Omental fat pad (tissue), 4 donors: Measurements from ENCODE around the gene A2M. TPM values are rescaled to one million over a fixed set of nuclear protein-coding genes. Genes with fewer than 3 reads are reported as not detected.

Source experiments
- ATAC-seq: fragments of 150-250 bp; one replicate; pipeline ENCODE4 v1.9.1; 2016; ENCODE audit warnings: mild to moderate bottlenecking, moderate library complexity; ENCODE audit not compliant: low FRiP score
- DNase-seq: peaks from one replicate; pipeline ENCODE4 v3.0.0-alpha.2; 2019; ENCODE audit warnings: low spot score
- CTCF ChIP-seq, 3 donors: fragments of 450-650 bp; IDR thresholded peaks; one replicate each; pipeline ENCODE4 v1.5.1; 2016 to 2017; ENCODE audit warnings: antibody characterized with exemption in 3 of 3, mild to moderate bottlenecking in 3 of 3, moderate library complexity in 2 of 3
- total RNA-seq, 4 donors: library from RNA; depleted of rRNA; stranded (reverse); fragments of >200 nt; gene quantifications; one replicate each; pipeline ENCODE4 v1.1.0, GENCODE V29; 2016

The A2M gene
- total RNA-seq, 4 donors from 2014 or later, result 178 to 694 (median 529) TPM

DNA sequence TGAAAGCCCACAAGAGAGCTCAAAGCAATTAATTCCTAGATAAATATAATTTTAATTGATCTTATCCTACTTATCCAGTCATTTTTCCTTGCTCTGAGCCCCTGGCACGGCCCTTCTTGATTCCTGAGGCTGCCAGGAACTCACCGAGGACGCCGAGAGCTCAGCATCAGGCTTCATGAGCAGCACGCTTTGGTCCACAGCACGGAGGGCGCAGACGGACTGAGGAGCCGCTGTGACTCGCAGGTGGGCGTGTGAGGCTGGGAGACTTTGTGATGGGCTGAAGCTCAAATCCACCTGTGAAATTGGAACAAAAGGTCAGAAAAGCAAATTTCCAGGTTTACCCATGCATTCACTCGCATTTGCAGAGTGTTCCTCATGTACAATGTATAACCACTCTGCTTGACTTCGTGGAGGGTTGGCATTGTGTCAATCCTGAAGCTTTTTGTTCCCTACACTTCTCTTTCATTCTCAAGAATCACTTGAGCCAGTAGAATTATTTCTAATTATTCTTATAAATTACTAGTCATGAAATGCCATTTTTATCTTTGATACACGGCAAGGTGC lies 17.2 kb downstream of the A2M start:
- ATAC-seq, result no peak
- DNase-seq, result no peak
- no peak for TF ChIP-seq CTCF (IDR thresholded peaks at IDR 0.05)

DNA sequence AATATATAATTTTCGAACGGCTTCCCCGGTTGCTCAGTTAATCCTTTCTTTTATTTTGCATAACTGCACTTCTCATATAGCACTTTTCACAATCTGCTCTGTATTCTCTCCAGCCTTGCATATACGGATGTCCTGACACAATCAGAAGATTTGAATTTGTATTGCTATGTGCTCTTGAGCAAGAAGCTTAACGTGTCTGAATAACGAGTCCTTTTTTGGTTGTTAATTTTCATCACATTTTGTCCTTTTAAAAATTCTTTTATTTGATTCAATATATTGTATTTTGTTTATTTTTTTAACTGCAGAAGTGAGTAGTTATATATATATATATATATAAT lies 17.6 kb downstream of the A2M start:
- no peak for DNase-seq
- no peak for TF ChIP-seq CTCF (IDR thresholded peaks at IDR 0.05)
- ATAC-seq, result no peak

DNA sequence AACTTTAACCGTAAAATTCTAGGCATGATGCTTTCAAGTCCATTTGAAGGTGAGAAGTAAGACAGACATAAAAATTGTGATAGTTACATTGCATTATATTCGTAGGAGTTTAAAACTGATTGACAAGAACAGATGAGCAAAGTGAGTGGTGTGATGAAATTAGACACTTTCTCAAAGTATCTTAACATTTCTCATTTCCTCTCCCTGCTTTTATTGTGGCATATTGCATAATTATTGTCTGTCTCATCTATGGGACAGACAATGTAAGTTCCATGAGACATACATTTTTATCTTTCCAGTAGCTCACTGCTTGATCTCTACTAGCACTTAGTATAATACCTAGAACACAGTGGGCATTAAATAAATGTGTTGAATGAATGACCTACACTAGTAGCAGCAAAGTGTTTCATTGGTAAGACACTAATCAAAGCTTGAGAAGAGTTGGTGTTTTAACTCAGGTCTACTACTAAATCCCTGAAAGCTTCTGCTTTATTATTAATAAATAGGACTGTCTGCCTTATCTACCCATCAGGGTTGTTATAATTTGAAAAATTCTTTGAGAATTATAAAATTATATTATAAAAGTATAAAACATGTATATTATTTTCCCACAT lies 19.0 kb downstream of the A2M start:
- no peak for ATAC-seq
- no peak for TF ChIP-seq CTCF (IDR thresholded peaks at IDR 0.05)
- DNase-seq, result no peak

DNA sequence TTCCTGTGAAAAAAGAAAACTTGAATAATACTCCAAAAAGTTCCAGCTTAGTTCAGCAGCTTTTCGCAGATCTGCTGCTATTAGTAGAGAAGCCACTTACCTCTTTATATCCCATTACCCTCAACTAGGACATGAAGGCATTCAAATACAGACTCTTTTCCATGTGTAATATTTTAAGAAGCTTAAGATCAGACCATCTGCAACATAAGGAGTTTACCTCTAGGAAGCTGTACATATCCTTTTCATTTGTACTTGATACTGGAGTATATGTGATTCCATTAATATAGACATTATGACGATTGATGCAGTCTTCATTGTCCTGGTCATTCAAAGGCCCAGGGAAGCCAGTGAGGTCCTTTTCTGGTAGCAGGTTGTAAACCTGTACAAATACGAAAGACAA lies 20.4 kb downstream of the A2M start:
- TF ChIP-seq CTCF (IDR thresholded peaks at IDR 0.05), result no peak
- DNase-seq, result no peak
- ATAC-seq, result no peak

- no peak for TF ChIP-seq CTCF (IDR thresholded peaks at IDR 0.05)
- DNase-seq (no peak), ATAC-seq (no peak)
Measured at GRCh38 chr12:9094512-9095206, 21.1 kb downstream of the A2M start.

DNA sequence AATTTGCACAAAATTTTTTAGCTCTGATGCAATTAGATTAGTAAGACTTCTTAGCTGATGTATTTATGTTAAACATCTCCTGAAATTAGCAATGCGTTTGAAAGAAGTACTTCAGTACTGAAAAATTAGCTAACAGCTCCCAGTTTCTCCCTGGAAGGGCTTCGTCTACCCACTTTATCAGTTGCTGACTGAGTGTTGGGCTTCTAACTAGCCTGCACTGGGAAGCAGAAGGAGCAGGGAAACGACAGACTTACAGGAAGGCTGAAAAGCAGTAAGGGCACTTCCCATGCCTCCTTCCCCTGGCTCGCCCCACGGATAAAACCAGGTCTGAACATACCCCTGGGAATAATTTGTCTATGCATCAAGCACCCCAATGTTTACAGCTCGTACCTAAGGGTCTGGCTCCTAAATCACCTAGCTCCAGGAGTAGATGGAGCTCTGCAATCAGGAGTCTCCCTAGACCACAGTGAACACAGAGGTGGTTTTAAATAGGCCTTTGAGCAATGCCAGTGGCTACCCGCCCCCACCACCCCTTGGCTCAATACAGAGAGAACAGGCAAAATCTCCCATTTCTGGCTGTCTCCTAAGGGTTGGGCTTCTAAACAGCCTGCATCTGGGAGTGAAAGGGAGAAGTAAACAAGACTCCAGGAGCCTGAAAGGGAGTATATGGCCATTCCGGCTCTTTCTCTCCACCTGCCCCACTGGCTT lies 23.7 kb downstream of the A2M start:
- ATAC-seq (no peak), DNase-seq (no peak)
- TF ChIP-seq CTCF (IDR thresholded peaks at IDR 0.05), result no peak
